ENCODE results near the gene SSH3.

DNA sequence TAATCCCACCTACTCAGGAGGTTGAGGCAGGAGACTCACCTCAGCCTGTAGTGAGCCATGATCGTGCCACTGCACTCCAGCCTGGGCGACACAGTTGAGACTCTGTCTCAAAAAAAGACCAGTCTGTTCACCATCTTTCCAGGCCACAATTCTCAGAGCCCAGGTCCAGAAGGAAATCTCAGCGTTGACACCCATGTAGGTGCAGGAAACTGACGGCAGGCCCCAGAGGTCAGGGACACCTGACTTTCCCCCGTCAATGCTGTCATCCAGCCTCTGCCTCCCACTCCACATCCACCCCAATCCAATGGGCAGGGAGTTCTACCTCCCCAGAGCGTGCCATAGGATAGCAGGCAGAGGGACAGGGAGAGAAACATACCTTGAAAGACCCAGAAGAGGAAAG lies 42.9 kb upstream of the SSH3 start:
- TF ChIP-seq POLR2A (IDR thresholded peaks at IDR 0.05; ENCODE audit: low read length) (no peak), GATA1 (IDR thresholded peaks at IDR 0.05; ENCODE audit: low read depth, low read length) (no peak)
